Calu3 (cell line): ENCODE results near the gene ASB15. TPM values are rescaled to one million over a fixed set of nuclear protein-coding genes. Genes with fewer than 3 reads are reported as not detected.

Experiments
- BruUV-seq: library from RNA; stranded (reverse); fragments of 400-500 nt; replicated peaks from 2 replicates; lab custom pipeline; 2021; lab: Mats Ljungman, UMichigan
- CTCF ChIA-PET: fragments of 300-600 bp; sonication (Branson Sonifier 250); formaldehyde crosslinking; loops from one replicate; lab custom pipeline; 2022; ENCODE audit warnings: antibody characterized with exemption; lab: Charles Lee
- DNase-seq: peaks from one replicate; pipeline ENCODE4 v3.0.0; 2022
- H3K27ac Mint-ChIP-seq: one replicate; pipeline ENCODE4 v1.8.0; 2022; ENCODE audit warnings: mixed read lengths; ENCODE audit not compliant: unreplicated experiment
- H3K27me3 Mint-ChIP-seq: one replicate; pipeline ENCODE4 v1.8.0; 2022; ENCODE audit warnings: mixed read lengths; ENCODE audit not compliant: unreplicated experiment
- H3K36me3 Mint-ChIP-seq: one replicate; pipeline ENCODE4 v1.8.0; 2022; ENCODE audit warnings: mild to moderate bottlenecking, moderate library complexity, mixed read lengths; ENCODE audit not compliant: insufficient read depth, unreplicated experiment
- H3K4me1 Mint-ChIP-seq: one replicate; pipeline ENCODE4 v1.8.0; 2022; ENCODE audit warnings: mild to moderate bottlenecking, low read depth, mixed read lengths; ENCODE audit not compliant: unreplicated experiment
- H3K4me3 Mint-ChIP-seq: one replicate; pipeline ENCODE4 v1.8.0; 2022; ENCODE audit warnings: mild to moderate bottlenecking, low read depth, moderate library complexity, mixed read lengths; ENCODE audit not compliant: unreplicated experiment
- H3K9me3 Mint-ChIP-seq: one replicate; pipeline ENCODE4 v1.8.0; 2022; ENCODE audit warnings: low read depth, mixed read lengths; ENCODE audit not compliant: unreplicated experiment
- CTCF ChIP-seq: fragments of 200-600 bp; IDR thresholded peaks from one replicate; pipeline ENCODE4 v1.8.0; 2022; ENCODE audit warnings: antibody characterized with exemption; ENCODE audit not compliant: unreplicated experiment
- intact Hi-C: fragments of 100-400 bp; cut with micrococcal nuclease; formaldehyde crosslinking; loops from one replicate; pipeline ENCODE4 v1.10.0; 2022; ENCODE audit not compliant: unreplicated experiment
- total RNA-seq: library from RNA; stranded (reverse); gene quantifications from 2 replicates; pipeline ENCODE4 v1.2.3, GENCODE V29; 2022

The ASB15 gene
- total RNA-seq, 1 experiment from 2014 or later: not detected

- Mint-ChIP-seq H3K36me3 (no peaks in the 10 kb centered on the region), H3K27ac (no peak overlapping the region), H3K4me1 (peaks cover 8% of the 10 kb centered on the region), H3K4me3 (no peak overlapping the region), H3K27me3 (no peaks in the 10 kb centered on the region), H3K9me3 (no peaks in the 10 kb centered on the region)
- CTCF ChIA-PET: interaction anchor here (0.6 kb wide), 1 partner anchor 100 kb away, joined by 3 read pairs; no protein-coding TSS in a partner anchor
- no peak for TF ChIP-seq CTCF
- BruUV-seq: no TSS peak
- intact Hi-C loops: no loop called here
- DNase-seq: no peak
Measured at GRCh38 chr7:123647106-123647730, 45.6 kb downstream of the ASB15 start.

GRCh38 chr7:123649964-123650363 is 48.3 kb downstream of the ASB15 start:
- no TSS peak for BruUV-seq
- TF ChIP-seq CTCF: no peak

GRCh38 chr7:123650595-123650994 is 49.0 kb downstream of the ASB15 start:
- CTCF ChIA-PET: no interaction called here
- Mint-ChIP-seq H3K9me3 (no peaks in the 10 kb centered on the region), H3K27ac (no peak overlapping the region), H3K27me3 (no peaks in the 10 kb centered on the region), H3K4me3 (no peak overlapping the region), H3K4me1 (no peaks in the 10 kb centered on the region), H3K36me3 (no peaks in the 10 kb centered on the region)
- DNase-seq: no peak
- intact Hi-C loops: no loop called here
- no TSS peak for BruUV-seq
- TF ChIP-seq CTCF: no peak

More at GRCh38 chr7:123649964-123650363, 48.3 kb downstream of the ASB15 start:
- no peaks in the 10 kb centered on the region for H3K4me1 Mint-ChIP-seq
- intact Hi-C loops: no loop called here
- CTCF ChIA-PET: no interaction called here
- H3K27ac Mint-ChIP-seq: no peak overlapping the region
- no peak for DNase-seq
- no peaks in the 10 kb centered on the region for H3K27me3 Mint-ChIP-seq
- no peak overlapping the region for H3K4me3 Mint-ChIP-seq
- no peaks in the 10 kb centered on the region for H3K36me3 Mint-ChIP-seq
- H3K9me3 Mint-ChIP-seq: no peaks in the 10 kb centered on the region

- no TSS peak for BruUV-seq
- CTCF ChIA-PET: no interaction called here
- Mint-ChIP-seq H3K4me3 (no peak overlapping the region), H3K27me3 (no peaks in the 10 kb centered on the region), H3K36me3 (no peaks in the 10 kb centered on the region), H3K4me1 (no peaks in the 10 kb centered on the region), H3K27ac (no peak overlapping the region), H3K9me3 (no peaks in the 10 kb centered on the region)
- intact Hi-C loops: no loop called here
- no peak for TF ChIP-seq CTCF
- no peak for DNase-seq
Measured at GRCh38 chr7:123652406-123652805, 50.8 kb downstream of the ASB15 start.
